Measurements from ENCODE around the gene CALR.
"Not testable (repeated sequence)": the region's sequence is repeated elsewhere in the genome, so short reads cannot be mapped to it uniquely, and the experiment has no call there.

DNA sequence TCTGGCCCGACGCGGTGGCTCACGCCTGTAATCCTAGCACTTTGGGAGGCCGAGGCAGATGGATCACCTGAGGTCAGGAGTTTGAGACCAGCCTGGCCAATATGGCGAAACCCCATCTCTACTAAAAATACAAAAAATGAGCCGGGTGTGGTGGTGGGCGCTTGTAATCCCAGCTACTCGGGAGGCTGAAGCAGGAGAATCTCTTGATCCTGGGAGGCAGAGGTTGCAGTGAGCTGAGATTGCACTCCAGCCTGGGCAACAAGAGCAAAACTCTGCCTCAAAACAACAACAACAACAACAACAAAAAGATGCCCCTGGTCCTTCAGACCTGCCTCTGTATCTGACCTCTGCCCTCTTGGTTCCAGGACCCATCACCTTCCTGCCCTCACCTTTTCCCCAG is 17.2 kb downstream of the CALR start:
- not testable (repeated sequence) for TF ChIP-seq ZNF274 (IDR thresholded peaks at IDR 0.05; ENCODE audit: low read depth, low read length); YY1 (IDR thresholded peaks at IDR 0.05; ENCODE audit: insufficient read depth, insufficient read length)

Data from NT2/D1 (cell line).